CD4-positive, alpha-beta T cell treated with Interferon alpha-2 for 1 hour (primary cell): Measurements from ENCODE around the gene EFCC1.

Experiments
- DNase-seq, 2 donors: peaks; one replicate each; pipeline ENCODE4 v3.0.0-alpha.2; 2020 to 2022

The EFCC1 gene, protein sequence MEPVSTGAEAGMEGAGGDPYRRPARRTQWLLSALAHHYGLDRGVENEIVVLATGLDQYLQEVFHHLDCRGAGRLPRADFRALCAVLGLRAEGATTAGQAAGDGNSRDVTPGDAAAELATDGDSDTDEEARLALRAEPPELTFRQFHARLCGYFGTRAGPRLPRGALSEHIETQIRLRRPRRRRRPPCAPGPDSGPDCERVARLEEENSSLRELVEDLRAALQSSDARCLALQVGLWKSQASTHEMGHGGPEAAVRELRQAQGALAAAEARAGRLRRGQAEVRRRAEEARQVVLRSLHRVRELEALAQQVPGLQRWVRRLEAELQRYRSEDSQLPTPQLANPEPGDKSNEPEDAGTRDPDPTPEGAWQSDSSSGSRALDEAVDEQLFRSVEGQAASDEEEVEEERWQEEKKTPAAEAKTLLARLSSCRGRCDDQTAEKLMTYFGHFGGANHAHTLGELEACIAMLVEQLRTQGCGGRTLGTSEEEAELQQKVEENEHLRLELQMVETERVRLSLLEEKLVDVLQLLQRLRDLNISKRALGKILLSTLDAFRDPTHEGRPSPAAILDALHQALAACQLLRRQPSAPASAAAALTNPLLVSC

DNA sequence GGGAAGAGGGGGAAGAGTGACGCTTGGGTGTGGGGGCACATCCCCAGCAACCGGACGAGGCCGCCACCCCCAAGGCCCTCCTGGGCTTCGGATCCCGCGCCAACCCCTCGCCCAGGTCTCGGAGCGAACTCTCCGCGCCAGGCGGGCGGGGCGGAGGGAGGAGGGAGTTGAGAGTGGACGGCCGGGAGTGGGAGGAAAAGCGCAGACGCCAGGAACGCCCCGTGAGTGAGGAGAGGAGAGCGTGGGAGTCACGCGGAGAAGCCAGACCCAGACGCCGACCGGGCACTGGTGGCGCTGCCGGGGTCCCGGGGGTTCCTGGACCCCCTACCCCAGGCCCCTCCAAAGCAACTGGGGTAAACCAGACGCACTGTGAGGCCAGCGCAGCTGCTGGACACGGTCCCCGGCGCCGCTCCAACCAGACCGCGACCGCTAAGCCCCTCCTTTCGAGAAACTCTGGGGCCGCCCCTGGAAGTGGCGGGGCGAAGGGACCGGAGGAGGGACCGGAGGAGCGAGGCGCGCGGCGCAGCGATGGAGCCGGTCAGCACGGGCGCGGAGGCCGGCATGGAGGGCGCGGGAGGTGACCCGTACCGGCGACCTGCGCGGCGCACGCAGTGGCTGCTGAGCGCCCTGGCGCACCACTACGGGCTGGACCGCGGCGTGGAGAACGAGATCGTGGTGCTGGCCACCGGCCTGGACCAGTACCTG, at the start of gene EFCC1:
EFCC1 (plus strand) TSS at position 204 of the 705 bp plus-strand sequence; CDS start at position 529, 325 bp downstream.
- DNase-seq: no peak

DNA sequence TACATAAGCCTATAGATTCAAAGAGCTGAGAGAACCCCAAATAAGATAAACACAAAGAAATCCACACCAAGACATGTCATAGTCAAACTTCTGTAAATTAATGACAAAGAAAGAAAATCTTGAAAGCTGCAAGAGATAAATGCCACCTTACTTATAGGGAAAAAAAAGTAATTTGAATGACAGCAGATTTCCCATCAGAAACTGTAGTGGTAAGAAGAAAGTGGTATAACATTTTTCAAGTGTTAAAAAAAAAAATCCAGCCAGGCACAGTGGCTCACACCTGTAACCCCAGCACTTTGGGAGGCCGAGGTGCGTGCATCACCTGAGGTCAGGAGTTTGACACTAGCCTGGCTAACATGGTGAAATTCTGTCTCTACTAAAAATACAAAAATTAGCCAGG, 44.7 kb upstream of the EFCC1 start:
- no peak for DNase-seq

DNA sequence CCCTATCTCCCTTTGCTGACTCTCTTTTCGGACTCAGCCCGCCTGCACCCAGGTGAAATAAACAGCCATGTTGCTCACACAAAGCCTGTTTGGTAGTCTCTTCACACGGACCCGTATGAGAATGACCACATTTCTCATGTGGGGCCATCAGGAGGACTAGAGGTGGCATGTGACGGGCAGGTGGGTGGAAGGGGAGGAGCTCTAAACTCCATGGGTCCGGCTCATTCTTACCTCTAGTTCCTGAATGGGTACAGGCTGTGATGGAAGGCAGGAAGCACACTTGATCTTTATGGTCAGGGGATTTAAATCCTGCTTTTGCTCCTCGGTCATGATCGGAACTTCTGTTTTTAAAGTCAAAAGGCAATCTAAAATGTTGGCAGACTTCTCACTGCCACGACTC, 35.8 kb upstream of the EFCC1 start:
- DNase-seq: no peak

DNA sequence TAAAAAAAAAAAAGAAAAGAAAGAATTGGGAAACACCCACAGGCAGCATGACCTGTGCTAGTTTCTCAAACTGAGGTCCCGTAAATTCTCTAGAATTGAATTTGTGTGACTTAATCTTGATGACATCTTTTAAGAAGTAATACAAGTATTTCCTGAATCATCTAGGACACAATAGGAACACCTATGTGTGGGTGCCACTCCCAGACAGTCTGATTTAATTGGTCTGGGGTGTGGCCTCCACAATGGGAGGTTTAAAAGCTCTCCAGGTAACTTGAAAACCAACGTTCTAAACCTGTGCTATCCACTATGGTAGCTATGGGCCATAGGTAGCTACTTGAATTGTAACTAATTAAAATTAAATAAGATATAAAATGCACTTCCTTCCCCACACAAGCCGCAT, 35.3 kb upstream of the EFCC1 start:
- DNase-seq: no peak

DNA sequence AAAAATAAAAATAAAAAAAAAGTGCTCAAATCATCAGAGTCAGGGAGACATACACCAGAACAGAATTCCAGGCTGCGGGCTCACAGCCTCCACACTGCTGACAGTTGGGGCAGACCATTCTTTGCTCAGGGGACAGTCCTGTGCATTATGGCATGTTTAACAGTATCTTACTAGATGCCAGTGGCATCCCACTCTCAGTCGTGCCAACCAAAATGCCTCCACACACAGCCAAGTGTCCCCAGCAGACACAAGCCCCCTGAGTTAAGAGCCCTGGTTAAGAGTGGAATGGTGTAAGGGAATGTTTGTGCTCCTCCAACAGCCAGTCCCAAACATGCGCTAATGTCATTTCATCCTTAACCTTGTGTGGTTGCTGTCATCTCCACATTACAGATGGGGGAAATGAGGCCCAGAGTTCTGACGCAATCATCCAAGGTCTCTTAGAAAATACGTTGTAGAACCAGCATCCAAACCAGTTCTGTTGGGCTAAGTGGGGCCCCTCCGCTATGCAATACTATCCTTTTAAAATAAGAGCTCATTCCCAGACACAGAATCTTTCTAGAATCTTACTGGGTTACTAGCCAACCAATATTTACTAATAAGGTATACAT, 33.3 kb upstream of the EFCC1 start:
- DNase-seq: no peak

DNA sequence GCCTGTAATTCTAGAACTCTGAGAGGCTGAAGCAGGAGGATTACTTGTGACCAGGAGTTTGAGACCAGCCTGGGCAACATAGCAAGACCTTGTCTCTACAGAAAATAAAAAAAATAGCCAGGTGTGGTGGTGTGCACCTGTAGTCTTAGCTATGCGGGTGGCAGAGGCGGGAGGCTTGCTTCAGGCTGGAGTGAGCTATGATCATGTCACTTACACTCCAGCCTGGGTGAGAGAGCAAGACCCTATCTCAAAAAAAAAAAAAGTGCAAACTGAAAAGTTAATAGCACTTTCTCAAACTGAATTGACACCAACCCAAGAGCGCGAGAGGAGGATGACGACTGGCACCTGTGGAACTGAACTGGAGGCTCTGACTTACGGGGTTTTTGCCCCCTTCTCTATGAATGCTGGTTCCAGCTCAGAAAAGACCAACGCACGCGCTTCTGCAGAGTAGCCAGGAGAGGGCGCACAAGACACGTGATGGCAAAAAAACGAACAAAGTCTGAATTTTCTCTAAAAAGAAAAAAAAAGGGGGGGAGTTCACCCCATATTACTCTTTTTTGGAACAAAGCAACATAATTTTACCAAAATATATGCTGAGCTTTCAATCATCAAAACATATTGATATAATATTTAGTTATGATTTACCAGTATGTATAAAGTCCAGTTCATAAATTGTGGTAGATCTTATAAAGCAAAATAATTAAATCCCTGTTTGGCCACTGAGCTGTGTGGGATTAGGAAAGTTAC, 30.9 kb upstream of the EFCC1 start:
- peak; percentile 64 to 73 for DNase-seq

DNA sequence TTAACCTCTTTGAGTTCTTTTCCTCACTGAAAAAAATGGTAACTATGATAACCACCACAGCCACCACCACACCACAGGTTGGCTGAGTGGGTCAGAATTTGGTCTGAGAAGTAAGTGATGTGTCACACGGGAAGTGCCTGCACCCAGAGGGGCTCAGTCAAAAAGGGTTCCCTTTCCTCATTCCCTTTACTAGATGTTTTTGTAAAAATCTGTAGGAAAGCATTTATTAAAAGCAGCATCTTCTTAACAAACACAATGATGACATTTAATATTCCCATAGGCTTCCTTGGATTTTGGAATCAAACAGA, 30.4 kb upstream of the EFCC1 start:
- DNase-seq: no peak

DNA sequence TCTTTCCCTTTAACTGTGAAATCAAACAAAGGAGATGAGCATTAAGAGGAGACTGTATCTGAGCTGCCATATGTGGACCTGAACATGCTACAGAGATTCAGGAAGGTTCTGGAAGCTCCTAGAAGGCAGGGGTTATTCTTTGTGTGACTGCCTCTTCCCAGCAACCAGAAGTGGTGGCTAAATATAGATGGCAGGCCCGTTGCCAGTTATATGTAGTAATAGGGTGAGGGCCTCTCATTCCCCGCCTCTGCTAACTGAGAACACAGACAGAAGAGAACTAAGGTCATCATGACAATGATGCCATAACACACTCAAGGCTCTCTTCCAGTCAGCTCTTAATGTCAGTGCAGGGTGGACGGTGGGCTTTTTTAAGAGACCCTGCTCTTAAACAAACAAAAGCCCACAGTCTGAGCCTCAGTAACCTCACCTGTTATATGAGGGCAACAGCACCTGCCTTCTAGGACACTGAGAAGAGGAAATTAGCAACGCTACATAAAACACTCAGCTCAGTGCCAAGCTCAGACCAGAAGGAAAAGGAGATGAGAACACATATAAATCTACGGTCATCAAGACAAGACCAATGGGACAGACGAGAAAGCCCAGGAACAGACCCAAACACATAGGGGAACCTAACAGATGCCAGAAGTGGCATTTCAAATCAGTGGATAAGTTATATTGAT, 29.5 kb upstream of the EFCC1 start:
- DNase-seq: no peak

DNA sequence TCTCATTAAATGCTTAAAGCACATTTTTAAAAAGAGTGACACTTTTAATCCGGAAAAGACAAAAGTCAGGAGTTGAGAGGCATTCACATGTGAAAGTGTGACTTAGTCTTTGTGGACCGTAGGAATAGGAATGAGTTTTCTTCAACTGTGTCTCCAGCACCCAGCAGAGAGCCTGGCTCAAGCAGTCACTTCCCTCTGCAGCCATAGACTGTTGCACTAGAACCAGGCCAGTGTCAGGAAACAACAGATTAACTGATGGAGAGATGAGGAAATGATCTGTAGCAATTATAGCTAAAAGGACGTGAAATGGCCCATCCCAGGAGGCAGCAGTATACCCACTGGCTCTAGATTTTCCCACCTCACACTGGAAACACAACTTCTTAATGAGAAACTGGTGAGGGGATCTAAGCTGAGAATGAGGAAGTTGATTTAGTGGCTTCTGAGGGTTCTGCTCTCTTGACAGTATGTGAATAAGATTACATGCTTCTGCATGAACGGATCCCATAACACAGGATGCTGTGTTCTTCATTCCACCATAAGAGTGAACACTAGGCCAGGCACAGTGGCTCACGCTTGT, 27.0 kb upstream of the EFCC1 start:
- no peak for DNase-seq

DNA sequence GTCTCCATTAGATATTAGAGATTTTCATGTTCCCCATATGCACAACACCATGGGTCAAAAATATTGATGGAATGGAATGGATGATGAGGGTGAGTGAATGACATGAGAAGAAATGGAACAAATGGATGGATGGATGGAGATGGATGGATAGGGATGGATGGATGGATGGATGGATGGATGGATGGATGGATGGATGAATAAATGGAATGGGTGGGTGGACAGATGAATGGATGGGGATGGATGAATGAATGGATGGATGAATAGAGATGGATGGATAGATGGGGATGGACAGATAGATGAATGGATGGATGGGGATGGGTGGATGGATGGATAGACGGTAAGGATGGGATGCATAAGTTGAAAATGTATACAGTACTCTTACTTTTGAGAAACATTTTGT, 25.8 kb upstream of the EFCC1 start:
- no peak for DNase-seq

DNA sequence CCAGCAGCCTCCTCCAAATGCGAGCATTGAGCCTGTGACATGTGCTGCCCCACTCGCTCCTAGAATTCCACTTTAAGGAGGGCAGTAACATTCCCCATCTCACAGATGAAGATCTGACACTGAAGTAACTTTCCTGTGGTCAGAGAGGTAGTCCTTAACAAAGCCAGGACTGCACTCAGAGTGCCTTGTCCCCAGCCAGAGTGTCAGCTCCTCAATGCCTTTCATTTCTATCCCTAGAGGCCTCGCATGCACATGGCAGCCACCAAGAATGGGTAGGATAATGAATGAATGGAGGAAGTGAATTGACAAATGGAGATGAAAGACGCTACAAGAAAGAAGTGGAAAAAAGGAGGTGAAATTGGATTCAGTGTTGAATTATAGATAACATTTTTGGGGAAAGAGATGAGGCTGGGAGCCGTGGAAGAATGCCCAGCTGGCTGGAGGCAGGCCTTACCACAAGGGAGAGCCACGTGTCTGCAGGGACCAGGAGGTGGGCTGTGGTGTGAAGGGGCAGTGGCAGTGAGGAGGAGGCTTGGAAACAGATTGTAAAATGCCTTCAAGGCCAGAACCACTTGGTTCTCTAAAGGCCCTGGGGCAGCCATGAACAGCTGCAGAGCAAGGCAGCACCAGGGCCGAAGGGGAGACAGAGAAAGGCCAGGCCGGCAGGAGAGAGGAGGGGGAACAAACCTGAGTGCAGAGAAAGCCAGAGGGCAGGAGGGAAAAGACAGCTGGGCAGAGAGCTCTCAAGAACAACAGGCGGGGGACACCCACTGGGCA, 17.6 kb upstream of the EFCC1 start:
- no peak for DNase-seq

DNA sequence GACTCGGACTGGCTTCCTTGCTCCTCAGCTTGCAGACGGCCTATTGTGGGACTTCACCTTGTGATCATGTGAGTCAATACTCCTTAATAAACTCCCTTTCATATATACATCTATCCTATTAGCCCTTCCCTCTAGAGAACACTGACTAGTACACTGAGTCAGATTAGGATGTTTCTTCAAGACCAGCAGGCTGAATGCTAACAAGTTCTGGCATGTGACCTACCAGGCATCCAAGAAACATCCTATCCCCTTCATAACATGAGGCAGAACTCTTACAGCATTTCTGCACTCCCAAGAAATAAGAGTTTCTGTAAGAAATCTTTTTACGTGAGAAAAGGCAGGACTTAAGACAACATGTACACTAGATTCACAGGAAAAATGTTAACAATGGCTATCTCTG, 16.5 kb upstream of the EFCC1 start:
- DNase-seq: no peak

DNA sequence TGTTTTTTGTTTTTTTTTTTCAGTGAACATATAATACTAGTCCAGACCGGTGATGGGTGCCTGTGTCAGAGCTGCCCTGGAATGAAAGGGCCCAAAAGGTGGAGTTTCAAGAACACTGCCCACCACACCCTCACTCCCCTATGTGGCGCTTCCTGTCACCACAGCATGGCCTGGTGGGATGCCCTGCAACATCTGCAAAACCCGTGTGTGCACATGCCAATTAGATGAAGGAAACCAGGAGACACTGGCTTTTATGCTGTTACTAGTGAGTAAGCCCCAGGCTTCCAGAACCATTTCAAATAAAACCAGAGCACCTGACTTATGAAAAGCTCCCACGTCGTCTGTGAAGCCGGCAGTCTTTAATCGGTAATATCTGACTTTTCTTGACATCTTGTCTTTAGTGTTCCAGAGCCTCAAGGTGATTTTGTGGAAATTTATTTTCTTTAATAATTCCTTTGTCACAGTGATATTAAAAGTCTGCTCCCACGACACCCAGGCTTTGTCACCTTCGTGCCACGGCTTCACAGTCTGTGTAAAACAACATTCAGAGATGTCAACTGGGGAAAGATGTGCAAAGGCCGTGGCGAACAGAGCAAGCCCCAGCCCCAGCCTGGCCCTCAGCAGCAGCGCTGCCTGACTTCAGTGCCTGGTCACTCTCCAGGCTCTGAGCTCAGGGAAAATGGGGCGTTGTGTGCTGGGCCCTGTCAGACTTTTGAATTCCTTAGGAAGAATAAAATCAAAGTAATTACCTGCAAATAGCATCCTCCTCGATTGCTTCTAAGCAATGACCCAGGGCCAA, 13.6 kb upstream of the EFCC1 start:
- no peak for DNase-seq

DNA sequence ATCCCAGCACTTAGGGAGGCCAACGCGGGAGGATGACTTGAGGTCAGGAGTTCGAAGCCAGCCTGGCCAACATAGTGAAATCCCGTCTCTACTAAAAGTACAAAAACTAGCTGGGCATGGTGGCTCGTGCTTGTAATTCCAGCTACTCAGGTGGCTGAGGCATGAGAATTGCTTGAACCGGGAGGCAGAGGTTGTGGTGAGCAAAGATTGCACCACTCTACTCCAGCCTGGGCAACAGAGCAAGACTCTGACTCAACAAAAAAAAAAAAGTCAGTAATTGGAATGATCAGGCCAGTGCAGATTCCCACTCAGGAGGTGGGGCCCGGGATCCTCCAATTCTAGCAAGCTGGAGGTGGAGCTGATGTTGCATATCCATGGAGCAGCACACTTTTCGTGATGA, 12.8 kb upstream of the EFCC1 start:
- DNase-seq: no peak

DNA sequence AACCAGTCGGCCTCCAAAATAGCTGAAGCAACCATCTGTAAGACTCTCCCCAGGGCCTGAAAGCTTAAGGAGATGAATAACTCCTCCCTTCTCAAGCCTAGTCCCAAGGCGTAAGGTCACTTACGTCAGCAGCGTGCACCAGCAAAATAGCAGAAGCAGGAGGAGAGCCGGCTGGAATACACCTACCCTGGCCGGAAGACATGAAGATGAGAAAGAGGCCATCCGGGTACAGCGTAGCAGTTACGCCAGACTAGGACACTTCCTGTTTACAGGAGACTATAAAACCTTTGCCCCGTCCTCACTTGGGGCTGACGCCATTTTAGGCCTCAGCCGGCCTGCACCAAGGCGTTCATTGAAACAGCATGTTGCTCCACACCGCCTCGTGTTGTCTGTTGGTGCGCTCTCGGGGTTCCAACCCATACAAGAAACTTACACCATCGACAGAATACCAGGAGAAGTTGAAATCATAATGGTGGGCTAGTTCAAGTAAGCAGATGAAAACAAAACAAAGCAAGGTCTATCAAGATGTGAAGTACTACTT, 9.7 kb upstream of the EFCC1 start:
- DNase-seq: peak in 1 of 2 donors; percentile 53

DNA sequence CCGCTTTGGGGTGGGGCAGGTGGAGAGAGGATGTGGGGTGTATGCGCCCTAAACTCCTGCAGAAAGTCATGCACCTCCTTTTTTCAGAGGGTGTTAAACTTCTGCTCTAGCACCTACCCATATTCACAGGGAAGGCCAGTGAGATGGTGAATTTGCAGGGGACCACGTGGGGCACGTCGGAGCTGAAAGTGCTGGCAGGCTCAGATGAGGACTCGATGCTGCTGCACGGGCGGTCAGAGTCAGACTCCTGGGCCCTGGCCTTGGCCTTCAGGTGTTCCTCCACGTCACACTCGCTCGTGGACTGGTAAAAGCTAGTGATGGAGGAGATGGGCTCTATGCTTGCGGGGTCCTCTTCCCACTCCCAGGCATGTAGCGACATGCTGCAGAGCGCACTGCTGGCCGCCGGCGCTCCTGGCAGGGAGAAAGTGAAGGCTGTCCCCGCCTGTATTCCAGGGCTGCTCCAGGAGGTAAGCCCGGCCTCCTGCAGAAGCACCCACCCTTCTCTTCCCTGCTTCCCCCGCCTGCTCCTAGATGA, 8.1 kb upstream of the EFCC1 start:
- no peak for DNase-seq

DNA sequence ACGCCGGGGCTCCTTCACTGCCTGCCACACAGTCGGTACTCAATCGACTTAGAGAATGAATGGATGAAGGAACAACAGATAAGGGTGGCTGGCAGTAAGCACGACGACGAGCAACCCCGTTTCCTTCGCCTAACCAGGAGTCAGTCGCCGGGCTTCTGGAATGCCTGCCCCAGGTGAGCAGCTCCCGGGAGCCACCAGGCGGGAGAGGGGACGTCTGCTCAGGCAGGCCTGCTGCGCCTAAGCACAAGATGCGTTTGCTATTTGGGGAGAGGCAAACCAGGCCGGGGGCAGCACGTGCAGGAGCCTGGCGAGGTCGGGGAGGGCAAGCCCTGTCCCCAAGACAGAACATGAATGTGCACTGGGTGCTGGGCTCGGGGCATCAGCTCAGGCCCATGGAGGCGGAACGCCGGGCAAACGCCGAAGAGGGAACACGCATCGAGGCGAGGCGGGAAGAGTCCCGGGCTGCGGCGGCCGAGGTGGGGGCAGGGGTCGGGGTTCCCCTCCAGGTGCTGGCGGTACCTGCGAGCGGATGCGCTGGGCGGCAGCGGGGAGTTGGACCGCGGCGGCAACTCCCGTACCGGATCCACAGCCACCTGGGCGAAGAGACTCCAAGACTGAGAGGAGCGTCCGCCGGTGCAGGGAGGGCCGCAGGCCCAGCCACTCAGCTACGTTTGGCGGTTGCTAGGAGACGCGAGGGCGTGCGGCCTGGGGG, 7.5 kb upstream of the EFCC1 start, which contains the start of gene CFAP92:
CFAP92 (minus strand) TSS at position 616 of the 712 bp plus-strand sequence. CDS start 772 bp downstream, outside the sequence.
- DNase-seq: peak; percentile 91 to 94

DNA sequence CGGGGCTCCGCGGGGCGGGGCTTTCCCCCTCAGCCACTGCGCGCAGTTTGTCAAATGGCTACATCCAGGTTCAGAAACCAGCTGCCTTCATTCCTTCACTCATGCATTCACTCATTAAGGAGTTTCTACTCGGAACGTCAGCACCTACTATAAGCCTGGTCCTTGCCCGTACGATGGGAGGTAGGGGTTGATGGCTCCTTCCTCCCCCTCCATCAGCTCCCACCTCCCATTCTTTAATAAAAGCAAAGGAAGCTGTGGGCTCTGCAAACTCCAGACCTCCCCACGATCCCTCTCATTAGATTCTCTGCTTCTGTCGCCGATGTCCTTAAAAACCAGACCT, 7.0 kb upstream of the EFCC1 start:
- no peak for DNase-seq
